DMS153 treated with DMSO at 0.1 percent for 48 hours (cell line): ENCODE measurements around the gene TMEM205.
A peak's percentile ranks its signal among the peaks of the same experiment; 100 is the strongest.

Source experiments
- DNase-seq: peaks from one replicate; lab custom pipeline; 2025; ENCODE audit not compliant: unreplicated experiment; lab: John Stamatoyannopoulos, UW

The TMEM205 gene

GRCh38 chr19:11304936-11305335 is 41.1 kb downstream of the TMEM205 start:
- no peak for DNase-seq

GRCh38 chr19:11300811-11301120 is 45.3 kb downstream of the TMEM205 start:
- DNase-seq = no peak

GRCh38 chr19:11299946-11300810 is 45.9 kb downstream of the TMEM205 start:
- DNase-seq = no peak

GRCh38 chr19:11296264-11296663 is 49.8 kb downstream of the TMEM205 start:
- DNase-seq = no peak

GRCh38 chr19:11295665-11296245 is 50.3 kb downstream of the TMEM205 start, which contains the start of gene TSPAN16:
TSPAN16 (plus strand) TSS chr19:11296160; CDS start chr19:11296298, 138 bp downstream.
- DNase-seq = no peak

GRCh38 chr19:11295180-11295579 is 50.9 kb downstream of the TMEM205 start:
- no peak for DNase-seq

GRCh38 chr19:11293433-11294389 is 52.4 kb downstream of the TMEM205 start:
- DNase-seq = peak; percentile 88
